HPDE6-E6E7 (cell line): Measurements from ENCODE around the gene RC3H1.
"Not testable (repeated sequence)": the region's sequence is repeated elsewhere in the genome, so short reads cannot be mapped to it uniquely, and the experiment has no call there.

Experiments
- DNase-seq: peaks from one replicate; pipeline ENCODE4 v3.0.0; 2011; ENCODE audit warnings: missing footprints; ENCODE audit errors: extremely low spot score

RC3H1 gene

DNA sequence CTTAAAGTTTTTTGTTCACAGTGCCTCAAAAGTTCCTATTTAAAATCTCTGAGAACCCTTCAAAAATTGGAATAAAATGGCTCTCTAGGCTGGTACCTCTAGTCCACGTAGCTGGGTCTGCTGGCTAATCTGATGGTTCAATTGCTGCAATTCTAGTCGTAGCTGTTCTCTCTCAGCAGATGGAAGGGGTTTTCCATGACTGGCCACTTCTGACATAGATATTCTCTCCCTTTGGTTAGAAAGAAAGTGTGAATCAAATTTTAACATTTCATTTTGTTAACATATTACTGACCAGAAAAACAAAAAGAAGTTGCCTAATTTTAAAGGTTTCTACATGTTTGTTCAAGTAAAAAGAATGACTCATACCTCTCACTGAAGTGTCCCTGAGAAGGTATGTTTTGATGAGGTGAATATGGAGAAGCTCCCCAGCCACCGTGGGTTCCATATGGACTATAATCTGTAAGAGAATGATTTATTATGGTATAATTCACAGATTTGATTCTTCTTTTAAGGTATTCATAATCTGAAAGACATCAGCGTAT lies 75.7 kb downstream of the RC3H1 start:
- peak; percentile 50 for DNase-seq

GRCh38 chr1:173937062-173937461 lies 85.1 kb downstream of the RC3H1 start:
- DNase-seq, result no peak

DNA sequence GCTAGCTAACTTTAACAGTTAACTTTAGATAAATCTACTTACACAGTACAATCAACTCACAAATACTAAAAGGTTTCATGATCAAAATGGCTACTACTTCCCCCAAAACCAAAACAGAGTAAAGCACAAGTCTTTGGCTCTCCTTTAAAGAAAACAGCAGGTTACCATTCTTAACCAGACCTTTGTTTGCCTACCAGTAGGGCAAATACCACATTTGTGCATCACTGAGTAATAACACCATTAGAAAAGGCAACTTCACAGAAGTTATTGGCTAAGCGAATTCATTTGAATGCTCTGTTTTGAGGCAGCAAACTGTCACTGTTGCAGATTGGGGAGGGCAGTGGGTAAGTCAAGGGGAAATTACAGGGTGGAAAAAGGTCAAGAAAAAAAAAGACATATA lies 87.7 kb downstream of the RC3H1 start:
- DNase-seq, result no peak

GRCh38 chr1:173930541-173930940 lies 91.6 kb downstream of the RC3H1 start:
- not testable (repeated sequence) for DNase-seq

DNA sequence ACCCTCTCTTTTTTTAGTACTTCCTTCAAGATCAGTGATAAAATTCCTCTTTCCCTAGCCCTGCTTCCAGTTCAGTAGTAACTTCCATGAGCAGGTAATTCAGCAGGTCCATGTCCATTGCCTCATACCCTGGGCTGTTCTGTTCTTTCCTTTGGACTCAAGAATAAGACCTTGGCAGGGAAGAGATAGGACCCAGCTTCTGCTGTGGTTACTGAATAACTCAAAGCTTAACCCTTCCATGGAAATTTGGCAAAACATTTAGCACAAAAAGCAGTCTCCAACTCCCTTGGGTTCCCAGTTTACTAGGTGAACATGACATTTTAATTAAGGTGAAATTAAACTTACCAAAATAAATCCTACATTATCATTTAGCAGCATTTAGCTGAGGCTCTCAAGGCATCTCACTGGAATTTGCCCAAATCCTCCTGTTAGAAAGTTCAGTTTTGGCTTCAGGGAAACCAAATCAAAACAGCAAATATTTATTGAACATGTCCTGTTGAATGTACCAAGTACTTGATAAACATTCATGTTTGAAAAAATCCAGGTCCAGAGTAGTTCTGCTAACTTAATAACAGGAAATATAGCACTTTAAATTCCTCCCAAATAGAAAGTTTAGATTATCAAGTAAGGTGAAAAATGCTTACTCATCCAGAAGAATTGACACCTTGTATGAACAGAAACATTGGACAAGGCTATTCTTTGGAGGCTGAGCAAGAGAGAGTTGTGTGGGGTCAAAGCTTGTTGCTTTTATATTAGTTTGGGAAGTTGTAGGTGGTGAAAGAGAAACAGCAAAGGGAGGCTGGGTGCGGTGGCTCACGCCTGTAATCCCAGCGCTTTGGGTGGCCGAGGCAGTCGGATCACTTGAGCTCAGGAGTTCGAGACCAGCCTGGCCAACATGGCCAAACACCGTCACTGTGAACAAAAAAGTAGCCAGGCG lies 96.6 kb downstream of the RC3H1 start:
- DNase-seq, result no peak

DNA sequence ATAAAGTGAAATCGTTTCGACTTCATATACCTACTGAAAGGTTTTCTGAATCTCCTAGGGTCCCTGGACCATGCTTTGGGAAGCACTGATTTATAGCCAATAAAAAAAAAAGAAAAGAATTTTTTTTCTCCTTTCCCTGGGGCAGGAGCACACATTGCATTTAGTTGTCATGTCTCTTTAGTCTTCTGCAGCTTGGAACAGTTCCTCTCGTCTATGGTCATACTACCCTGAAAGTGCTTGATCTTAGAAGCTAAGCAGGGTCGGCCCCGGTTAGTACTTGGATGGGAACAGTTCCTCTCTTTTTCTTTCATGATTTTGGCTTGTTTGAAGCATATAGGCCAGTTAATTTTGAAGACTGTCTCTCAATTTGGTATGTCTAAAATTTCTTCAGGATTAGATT lies 101.3 kb downstream of the RC3H1 start:
- no peak for DNase-seq

DNA sequence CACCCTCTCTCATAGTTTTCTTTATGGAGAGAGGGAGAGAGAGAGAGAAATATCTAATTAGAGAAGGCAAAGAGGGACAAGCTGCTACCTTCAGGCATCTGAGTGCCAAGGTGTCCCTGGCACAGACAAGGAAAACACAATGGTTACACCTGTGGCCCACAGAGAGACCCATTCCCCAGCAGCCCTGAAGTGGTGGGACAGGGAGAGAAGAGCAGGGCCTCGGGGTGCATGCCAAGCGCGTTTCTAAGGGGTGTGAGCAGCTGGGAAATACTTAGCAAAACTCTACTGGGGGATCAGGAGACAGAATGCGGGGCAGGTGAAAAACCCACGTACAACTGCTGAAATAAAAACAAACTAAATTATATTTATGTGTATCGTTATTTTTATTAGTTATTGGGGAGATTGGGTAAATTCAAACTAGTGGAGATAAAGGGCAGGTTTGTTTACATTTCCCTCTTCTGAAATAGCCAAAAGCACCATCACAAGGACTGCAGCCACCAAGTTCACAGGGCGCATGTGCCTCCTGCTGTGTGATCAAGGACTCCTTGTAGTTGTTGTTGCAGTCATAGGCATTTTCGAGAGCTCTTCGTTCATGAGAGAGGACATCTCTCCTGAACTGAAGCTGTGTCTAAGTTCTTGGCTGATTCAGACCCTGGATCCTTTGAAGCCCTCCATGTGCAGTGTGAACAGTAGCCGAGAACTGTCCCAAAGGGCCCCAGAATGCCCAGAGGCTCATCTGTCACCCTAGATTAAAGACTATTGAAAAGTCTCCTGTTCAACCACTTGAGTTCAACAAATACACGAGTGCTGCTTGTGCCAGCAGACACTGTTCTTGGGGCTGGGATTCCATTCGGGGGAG lies 104.3 kb downstream of the RC3H1 start:
- DNase-seq, result no peak

DNA sequence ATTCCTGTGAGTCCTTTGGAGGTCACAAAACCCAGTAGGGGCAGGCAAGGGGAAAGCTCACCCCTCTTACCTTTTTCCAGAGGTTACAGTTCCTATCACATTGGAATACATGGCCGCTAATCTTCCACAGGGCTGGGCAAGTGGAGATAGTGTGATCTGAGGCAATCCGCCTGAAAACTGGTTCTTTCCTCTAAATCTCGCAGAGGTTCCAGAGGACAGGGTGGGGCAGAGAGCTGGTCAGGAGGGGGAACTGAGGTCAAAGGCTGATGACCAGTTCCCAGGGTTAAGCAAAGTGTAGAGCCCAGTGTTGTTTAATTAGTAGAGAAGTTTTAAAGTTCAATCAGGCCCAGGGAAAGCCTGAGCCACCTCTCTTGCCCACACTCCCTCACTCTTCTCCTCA lies 105.0 kb downstream of the RC3H1 start, which contains the start of gene SERPINC1:
Gene SERPINC1, minus strand, starts transcription at position 179 of the 400 bp plus-strand sequence. Its CDS starts 68 bp downstream, at position 111.
- no peak for DNase-seq

- DNase-seq, result no peak
Observed at GRCh38 chr1:173916667-173917066, 105.5 kb downstream of the RC3H1 start.

GRCh38 chr1:173915596-173915995 lies 106.6 kb downstream of the RC3H1 start:
- no peak for DNase-seq

DNA sequence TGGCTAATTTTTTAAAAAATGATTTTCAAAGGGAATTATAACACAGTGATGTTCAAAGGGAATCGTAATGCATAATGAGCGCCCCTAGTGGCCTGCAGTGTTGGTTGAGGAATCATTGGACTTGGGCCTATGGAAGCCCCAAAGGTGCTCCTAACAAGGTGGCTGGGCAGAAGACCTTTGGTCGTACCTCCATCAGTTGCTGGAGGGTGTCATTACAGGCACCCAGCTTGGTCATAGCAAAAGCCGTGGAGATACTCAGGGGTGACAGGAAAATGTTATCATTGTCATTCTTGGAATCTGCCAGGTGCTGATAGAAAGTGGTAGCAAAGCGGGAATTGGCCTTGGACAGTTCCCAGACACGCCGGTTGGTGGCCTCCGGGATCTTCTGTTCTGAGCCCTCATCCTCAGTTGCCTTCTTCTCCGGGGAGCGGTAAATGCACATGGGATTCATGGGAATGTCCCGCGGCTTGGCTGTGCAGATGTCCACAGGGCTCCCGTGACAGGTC lies 107.7 kb downstream of the RC3H1 start:
- peak; percentile 20 for DNase-seq

- no peak for DNase-seq
Observed at GRCh38 chr1:173913111-173913510, 109.0 kb downstream of the RC3H1 start.

- DNase-seq, result no peak
Observed at GRCh38 chr1:173903827-173904531, 118.2 kb downstream of the RC3H1 start.

DNA sequence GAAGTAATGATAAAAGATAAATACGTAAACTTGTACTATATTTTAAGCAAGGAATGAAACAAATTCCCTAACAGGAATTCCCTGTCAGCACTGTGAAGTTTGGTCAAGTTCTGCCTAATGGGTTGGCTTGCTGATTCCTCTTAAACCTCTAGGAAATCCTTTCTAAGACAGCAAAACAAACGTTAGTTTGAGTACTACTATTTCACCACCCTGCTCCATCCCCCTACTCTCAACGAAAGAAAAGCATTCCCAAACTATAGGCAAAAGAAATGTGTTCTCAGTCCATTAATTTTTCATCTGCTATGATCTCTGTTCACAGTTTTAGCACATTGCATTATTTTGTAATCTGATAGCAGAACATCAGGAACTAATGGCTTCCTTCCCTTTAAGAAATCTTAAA lies 121.2 kb downstream of the RC3H1 start:
- no peak for DNase-seq

DNA sequence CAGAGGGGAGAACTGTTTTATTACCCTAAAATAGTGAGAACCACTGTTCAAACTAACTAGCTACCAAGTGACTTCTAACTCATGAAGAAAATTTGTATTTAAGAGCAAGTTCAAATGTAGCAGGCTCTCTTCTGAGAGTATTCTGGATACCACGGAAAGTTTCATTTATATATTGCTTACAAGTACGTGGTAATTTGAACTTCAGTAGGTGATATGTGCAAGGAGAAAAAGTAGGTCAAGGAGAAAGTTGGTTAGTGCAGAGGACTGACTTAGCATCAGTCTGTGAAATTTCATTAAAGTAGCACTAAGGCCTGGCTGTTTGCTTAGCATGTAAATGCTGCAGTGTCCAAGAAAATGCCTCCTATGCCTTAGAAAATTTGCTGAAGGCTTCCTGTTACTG lies 121.7 kb downstream of the RC3H1 start:
- no peak for DNase-seq

DNA sequence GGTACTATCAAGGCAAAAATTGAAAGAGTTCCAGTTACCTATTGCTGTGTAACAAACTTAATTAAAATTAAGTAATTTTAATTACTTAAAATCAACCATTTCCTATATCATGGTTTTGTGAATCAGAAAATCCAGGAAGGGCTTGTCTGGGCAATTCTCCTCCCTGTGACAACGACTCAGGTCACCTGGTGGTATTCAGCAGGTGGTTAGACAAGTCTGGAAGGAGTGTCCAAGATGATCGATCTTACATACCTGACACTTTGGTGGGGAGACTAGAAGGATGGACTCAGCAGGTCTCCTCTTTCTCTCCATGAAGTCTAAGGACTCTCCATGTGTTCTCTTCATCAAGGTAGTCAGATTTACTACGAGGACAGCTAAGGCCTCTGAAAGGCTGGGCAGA lies 128.0 kb downstream of the RC3H1 start:
- DNase-seq, result no peak

DNA sequence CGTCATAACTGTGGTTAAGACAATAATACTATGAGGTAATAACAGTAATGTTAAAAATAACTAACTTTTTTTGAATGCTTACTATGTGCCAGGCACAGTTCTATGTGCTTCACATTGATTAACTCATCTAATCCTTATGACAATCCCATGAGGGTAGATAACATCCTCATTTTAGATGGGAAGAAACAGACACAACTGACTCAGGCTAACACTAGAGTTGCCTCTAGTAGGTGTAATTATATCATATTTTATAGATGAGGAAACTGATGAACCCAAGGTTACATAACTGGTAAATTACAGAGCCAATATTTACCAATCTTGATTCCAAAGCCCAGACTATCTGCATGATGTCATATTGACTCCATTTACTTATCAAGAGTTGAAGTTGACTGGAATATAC lies 128.5 kb downstream of the RC3H1 start:
- DNase-seq, result no peak

- no peak for DNase-seq
Observed at GRCh38 chr1:173889885-173890284, 132.3 kb downstream of the RC3H1 start.

DNA sequence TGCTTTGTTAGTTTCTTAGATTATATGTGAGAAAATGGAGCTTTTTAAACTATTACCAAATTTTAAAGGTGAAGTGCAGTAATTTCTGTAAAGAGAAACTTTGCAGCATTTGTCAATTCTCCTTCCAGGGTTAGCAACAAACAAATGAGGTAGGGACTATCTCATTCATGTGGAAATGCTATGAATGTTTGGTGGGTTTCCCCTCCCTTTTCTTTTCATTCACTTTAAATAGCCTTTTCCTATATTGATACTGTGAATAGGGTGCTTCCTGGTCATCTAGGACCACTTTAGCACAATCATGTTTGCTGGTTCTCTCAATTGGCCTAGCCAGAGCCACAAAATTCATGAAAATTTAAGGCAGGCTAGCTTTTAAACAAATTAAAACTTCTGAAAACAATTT lies 133.4 kb downstream of the RC3H1 start:
- DNase-seq, result no peak

DNA sequence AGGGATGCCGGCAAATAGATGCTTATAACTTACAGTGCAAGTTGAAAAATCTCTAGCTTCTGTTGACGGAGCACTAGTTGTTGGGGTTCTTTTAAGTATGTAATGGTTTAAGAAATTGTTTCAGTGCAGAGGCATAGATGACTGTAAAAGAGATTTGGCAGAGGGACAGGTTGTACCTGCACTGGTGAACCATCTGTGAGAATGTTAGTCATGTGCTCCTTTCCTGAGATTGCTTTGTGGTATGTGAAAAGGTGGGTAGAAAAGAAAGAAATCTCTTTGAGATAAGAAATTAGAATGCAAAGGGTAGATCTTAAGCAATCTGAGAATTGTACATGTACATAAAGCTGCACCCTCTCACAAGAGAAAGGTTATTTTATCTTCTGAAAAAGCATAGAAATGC lies 134.5 kb downstream of the RC3H1 start:
- no peak for DNase-seq
